ENCODE data around the gene GGTLC1.

GRCh38 chr20:23967616-23967979 lies 21.0 kb downstream of the GGTLC1 start:
- TF ChIP-seq POLR2A (IDR thresholded peaks at IDR 0.05; ENCODE audit: low read length) (no peak), CTCF (IDR thresholded peaks at IDR 0.05) (no peak), HEYL (CRISPR knock-in tag; IDR thresholded peaks at IDR 0.05) (no peak), RNF2 (IDR thresholded peaks at IDR 0.05; ENCODE audit: borderline replicate concordance, low read depth) (no peak), ESRRA (IDR thresholded peaks at IDR 0.05; ENCODE audit: borderline replicate concordance, low read length) (no peak)

All from A549 (cell line).